Tongue (tissue), 2 donors: Measurements from ENCODE around the gene FOXP1. TPM values are rescaled to one million over a fixed set of nuclear protein-coding genes. Genes with fewer than 3 reads are reported as not detected.
"Not testable (repeated sequence)": the region's sequence is repeated elsewhere in the genome, so short reads cannot be mapped to it uniquely, and the experiment has no call there.

Experiments
- DNase-seq: peaks from one replicate; pipeline ENCODE4 v3.0.0-alpha.2; 2015
- total RNA-seq: library from RNA; depleted of rRNA; stranded (reverse); fragments of >200 nt; gene quantifications from one replicate; pipeline ENCODE4 v1.2.3, GENCODE V29; 2014

FOXP1 gene
- total RNA-seq, 1 donor from 2014 or later = 66.4 TPM

GRCh38 chr3:71450162-71450561 is 133.4 kb downstream of the FOXP1 start:
- DNase-seq = no peak

GRCh38 chr3:71447803-71448202 is 135.7 kb downstream of the FOXP1 start:
- no peak for DNase-seq

GRCh38 chr3:71447197-71447596 is 136.3 kb downstream of the FOXP1 start:
- no peak for DNase-seq

- DNase-seq = no peak
These were observed 136.8 kb downstream of the FOXP1 start for GRCh38 chr3:71446734-71447133.

- DNase-seq = no peak
These were observed 137.3 kb downstream of the FOXP1 start for GRCh38 chr3:71446260-71446659.

- DNase-seq = no peak
These were observed 138.7 kb downstream of the FOXP1 start for GRCh38 chr3:71444861-71445259.

- DNase-seq = peak; percentile 63
These were observed 139.3 kb downstream of the FOXP1 start for GRCh38 chr3:71444028-71444860.

- DNase-seq = no peak
These were observed 140.2 kb downstream of the FOXP1 start for GRCh38 chr3:71443332-71443731.

- no peak for DNase-seq
These were observed 140.9 kb downstream of the FOXP1 start for GRCh38 chr3:71442652-71443042.

- DNase-seq = no peak
These were observed 141.4 kb downstream of the FOXP1 start for GRCh38 chr3:71441925-71442651.

- DNase-seq = peak; percentile 39
These were observed 142.2 kb downstream of the FOXP1 start for GRCh38 chr3:71441217-71441924.

- DNase-seq = no peak
These were observed 144.6 kb downstream of the FOXP1 start for GRCh38 chr3:71438904-71439303.

- DNase-seq = peak; percentile 67
These were observed 145.3 kb downstream of the FOXP1 start for GRCh38 chr3:71438071-71438685.

GRCh38 chr3:71436337-71436736 is 147.2 kb downstream of the FOXP1 start:
- no peak for DNase-seq

GRCh38 chr3:71435836-71436235 is 147.7 kb downstream of the FOXP1 start:
- DNase-seq = not testable (repeated sequence)

GRCh38 chr3:71433631-71434030 is 149.9 kb downstream of the FOXP1 start:
- DNase-seq = no peak

- DNase-seq = no peak
These were observed 151.2 kb downstream of the FOXP1 start for GRCh38 chr3:71432044-71432975.

GRCh38 chr3:71430941-71431552 is 152.5 kb downstream of the FOXP1 start:
- no peak for DNase-seq

- DNase-seq = no peak
These were observed 153.9 kb downstream of the FOXP1 start for GRCh38 chr3:71429597-71429988.

GRCh38 chr3:71428841-71429596 is 154.5 kb downstream of the FOXP1 start:
- DNase-seq = peak; percentile 69
